IMR-90 (cell line): ENCODE data around the gene PLAAT2. TPM values are rescaled to one million over a fixed set of nuclear protein-coding genes. Genes with fewer than 3 reads are reported as not detected.

Source experiments
- ATAC-seq: fragments of 200-7000 bp; cut with Tn5 transposase; 2 replicates; pipeline ENCODE4 v1.9.1; 2020; ENCODE audit warnings: low read depth, mild to moderate bottlenecking, moderate library complexity
- BruUV-seq: library from RNA; stranded (reverse); fragments of 400-500 nt; replicated peaks from 2 replicates; lab custom pipeline; 2021; lab: Mats Ljungman, UMichigan
- CTCF ChIA-PET: fragments of 300-600 bp; formaldehyde crosslinking; extraction: SDS; loops from one replicate; lab custom pipeline; 2021; ENCODE audit warnings: antibody characterized with exemption; lab: Yijun Ruan, JAX
- POLR2A ChIA-PET: fragments of 300-600 bp; sonication (Branson Sonifier 250); formaldehyde crosslinking; loops from one replicate; lab custom pipeline; 2022; ENCODE audit warnings: antibody characterized with exemption; ENCODE audit not compliant: unreplicated experiment; lab: Charles Lee
- DNase-seq: peaks from one replicate; pipeline ENCODE4 v3.0.0; 2013
- H2AFZ ChIP-seq: replicated peaks from 2 replicates; pipeline ENCODE3; 2013; ENCODE audit warnings: low read length, mild to moderate bottlenecking; ENCODE audit not compliant: poor library complexity
- H2AK5ac ChIP-seq: 2 replicates; pipeline ENCODE4 v1.6.1; 2013; ENCODE audit warnings: low read depth, low read length, inconsistent platforms
- H2AK9ac ChIP-seq: replicated peaks from 2 replicates; pipeline ENCODE3; 2013; ENCODE audit warnings: mild to moderate bottlenecking, low read depth, low read length, moderate library complexity; ENCODE audit not compliant: poor library complexity
- H2BK120ac ChIP-seq: 2 replicates; pipeline ENCODE4 v1.6.1; 2013; ENCODE audit warnings: low read depth, low read length, inconsistent platforms
- H2BK15ac ChIP-seq: 3 replicates; pipeline ENCODE4 v1.6.1; 2013; ENCODE audit warnings: low read depth, low read length, inconsistent platforms
- H2BK20ac ChIP-seq: 2 replicates; pipeline ENCODE4 v1.6.1; 2013; ENCODE audit warnings: low read depth, mild to moderate bottlenecking, inconsistent platforms, low read length, moderate library complexity
- H2BK5ac ChIP-seq: 2 replicates; pipeline ENCODE4 v1.6.1; 2013; ENCODE audit warnings: mild to moderate bottlenecking, low read depth, low read length, inconsistent platforms; ENCODE audit not compliant: poor library complexity, severe bottlenecking
- H3K14ac ChIP-seq: replicated peaks from 2 replicates; pipeline ENCODE4 v1.6.1; 2013; ENCODE audit warnings: low read depth, low read length, inconsistent platforms
- H3K18ac ChIP-seq: 2 replicates; pipeline ENCODE4 v1.6.1; 2013; ENCODE audit warnings: low read depth, low read length, control low read depth
- H3K23ac ChIP-seq: 2 replicates; pipeline ENCODE4 v1.6.1; 2013; ENCODE audit warnings: low read depth, low read length, inconsistent platforms
- H3K27ac ChIP-seq: 2 replicates; pipeline ENCODE4 v1.5.1; 2013; ENCODE audit warnings: mild to moderate bottlenecking, control low read depth, low read length; ENCODE audit not compliant: insufficient read depth
- H3K27me3 ChIP-seq: 2 replicates; pipeline ENCODE4 v1.6.1; 2013; ENCODE audit warnings: low read length; ENCODE audit not compliant: control insufficient read depth, insufficient read depth
- H3K36me3 ChIP-seq: 2 replicates; pipeline ENCODE4 v1.6.1; 2013; ENCODE audit warnings: low read length, mixed read lengths; ENCODE audit not compliant: control insufficient read depth, insufficient read depth
- H3K4ac ChIP-seq: 2 replicates; pipeline ENCODE4 v1.6.1; 2013; ENCODE audit warnings: low read depth, low read length, inconsistent platforms
- H3K4me1 ChIP-seq: 2 replicates; pipeline ENCODE4 v1.6.1; 2013; ENCODE audit warnings: low read length, mixed read lengths; ENCODE audit not compliant: control insufficient read depth, insufficient read depth
- H3K4me2 ChIP-seq: 2 replicates; pipeline ENCODE4 v1.6.1; 2013; ENCODE audit warnings: low read depth, mild to moderate bottlenecking, control low read depth, low read length, moderate library complexity
- H3K4me3 ChIP-seq: 2 replicates; pipeline ENCODE4 v1.5.1; 2013; ENCODE audit warnings: low read depth, mild to moderate bottlenecking, control low read depth, low read length, moderate library complexity; ENCODE audit not compliant: insufficient read depth
- H3K56ac ChIP-seq: 2 replicates; pipeline ENCODE4 v1.6.1; 2013; ENCODE audit warnings: low read length, inconsistent platforms; ENCODE audit not compliant: insufficient read depth; ENCODE audit errors: extremely low read depth
- H3K79me1 ChIP-seq, 2 experiments: 2 replicates each; pipeline ENCODE4 v1.6.1; 2013; ENCODE audit warnings: low read length in 2 of 2, inconsistent platforms in 1 of 2, low read depth in 1 of 2
- H3K9ac ChIP-seq: 2 replicates; pipeline ENCODE4 v1.6.1; 2013; ENCODE audit warnings: low read depth, low read length, control low read depth
- H3K9me1 ChIP-seq: 2 replicates; pipeline ENCODE4 v1.6.1; 2013; ENCODE audit warnings: low read length, inconsistent platforms; ENCODE audit not compliant: insufficient read depth
- H3K9me3 ChIP-seq: 2 replicates; pipeline ENCODE4 v1.6.1; 2013; ENCODE audit warnings: low read length; ENCODE audit not compliant: control insufficient read depth, insufficient read depth
- H4K20me1 ChIP-seq: 2 replicates; pipeline ENCODE4 v1.6.1; 2013; ENCODE audit warnings: low read length, inconsistent platforms; ENCODE audit not compliant: insufficient read depth
- H4K5ac ChIP-seq: 2 replicates; pipeline ENCODE4 v1.6.1; 2013; ENCODE audit warnings: mild to moderate bottlenecking, low read depth, low read length, control low read depth
- H4K8ac ChIP-seq, 2 experiments: 2 replicates each; pipeline ENCODE4 v1.6.1; 2013; ENCODE audit warnings: low read depth in 2 of 2, low read length in 2 of 2, control low read depth in 1 of 2, inconsistent platforms in 1 of 2
- H4K91ac ChIP-seq: 2 replicates; pipeline ENCODE4 v1.6.1; 2013; ENCODE audit warnings: low read depth, low read length, inconsistent platforms; ENCODE audit not compliant: insufficient read depth
- CEBPB ChIP-seq: IDR thresholded peaks from 2 replicates; pipeline ENCODE4 v1.6.1; 2012; ENCODE audit warnings: low read depth, low read length, improper control_type of control experiment
- POLR2A ChIP-seq: IDR thresholded peaks from 2 replicates; pipeline ENCODE4 v1.6.1; 2012; ENCODE audit warnings: mild to moderate bottlenecking, low read depth, low read length
- SMC3 ChIP-seq: fragments of 150-350 bp; IDR thresholded peaks from 2 replicates; pipeline ENCODE4 v1.6.1; 2016; ENCODE audit warnings: low read depth, mild to moderate bottlenecking, antibody characterized with exemption, low read length, moderate library complexity
- WGBS, 2 experiments: methylation state at CpG; one replicate each; pipeline versions ENCODE4 v1.1.5 to v1.1.7; 2013; ENCODE audit warnings: missing lambda C conversion rate in 2 of 2; ENCODE audit not compliant: insufficient read length in 1 of 2; ENCODE audit errors: extremely low coverage in 2 of 2; 5-methylcytosine and 5-hydroxymethylcytosine counted together
- dilution Hi-C: fragments of 300-500 bp; cut with HindIII; formaldehyde crosslinking; loops from one replicate; pipeline ENCODE4 v1.14.3; 2018; ENCODE audit warnings: low sequenced_read_pairs; ENCODE audit not compliant: unreplicated experiment
- in situ Hi-C: fragments of 300-500 bp; cut with MboI; formaldehyde crosslinking; loops from 3 replicates; pipeline ENCODE4 v1.14.3; 2019; ENCODE audit warnings: low sequenced_read_pairs, inconsistent platforms, mixed read lengths
- intact Hi-C: fragments of 100-400 bp; cut with micrococcal nuclease; formaldehyde crosslinking; loops from 2 replicates; pipeline ENCODE4 v1.10.0; 2022
- polyA plus RNA-seq, 3 experiments: library from polyadenylated mRNA; depleted of rRNA; stranded (reverse); fragments of >200 nt; gene quantifications; 2 replicates each; pipeline ENCODE4 v1.2.3, GENCODE V29; 2012; ENCODE audit warnings: low replicate concordance in 1 of 3
- total RNA-seq: library from RNA; depleted of rRNA; stranded (reverse); fragments of >200 nt; gene quantifications from 2 replicates; pipeline ENCODE4 v1.2.3, GENCODE V29; 2012

The PLAAT2 gene
- total and polyA plus RNA-seq, 2 of the 4 experiments (the other 2 are of a cell fraction), result not detected

DNA sequence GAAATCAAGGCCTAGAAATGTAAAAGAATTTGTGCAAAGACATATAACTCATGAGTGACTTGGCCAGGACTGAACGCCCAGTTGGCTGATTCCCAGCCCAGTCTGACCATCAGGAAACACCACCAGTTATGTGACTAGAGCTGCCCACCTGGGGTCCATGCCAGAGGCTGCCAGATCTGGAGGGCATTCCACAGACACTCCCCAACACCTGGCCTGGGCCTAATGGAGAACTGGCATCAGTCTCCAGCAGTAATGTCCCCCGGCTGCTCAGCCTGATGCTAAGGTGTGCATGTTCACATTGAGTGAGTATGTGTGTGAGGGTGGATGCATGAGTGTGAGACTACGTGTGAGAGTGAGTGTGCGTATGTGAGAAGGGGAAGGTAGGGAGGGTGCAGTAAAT lies 35.4 kb upstream of the PLAAT2 start:
- ATAC-seq (no peak), DNase-seq (no peak)
- Histone ChIP-seq H2AFZ (peak overlapping the region; percentile 82), H3K23ac (no peak overlapping the region), H2BK120ac (peak overlapping the region; percentile 68), H2AK5ac (peak overlapping the region; percentile 69; the same call in 1 of the 2 replicates), H3K36me3 (no peaks in the 10 kb centered on the region), H3K27ac (no peak overlapping the region), H3K4me2 (no peak overlapping the region), H3K9ac (no peak overlapping the region), H2BK5ac (peak overlapping the region; percentile 65), H3K4me3 (no peak overlapping the region), H2AK9ac (peak overlapping the region; percentile 62), H3K27me3 (no peaks in the 10 kb centered on the region), H3K4ac (peak overlapping the region; percentile 69), H2BK20ac (peak overlapping the region; percentile 5; the same call in 1 of the 2 replicates), H4K91ac (peak overlapping the region; percentile 16; the same call in 1 of the 2 replicates), H3K79me1 (peaks cover 0 to 8% of the 10 kb centered on the region in 2 experiments; a peak in 1 of 4 replicates), H4K20me1 (no peaks in the 10 kb centered on the region), H4K5ac (no peak overlapping the region), H2BK15ac (peak overlapping the region; percentile 77; the same call in 2 of the 3 replicates), H3K56ac (no peak overlapping the region), H3K18ac (peak overlapping the region; percentile 7; the same call in 1 of the 2 replicates), H3K9me1 (peaks cover 9% of the 10 kb centered on the region), H3K4me1 (peaks cover 10% of the 10 kb centered on the region), H3K9me3 (no peaks in the 10 kb centered on the region), H3K14ac (peak overlapping the region; percentile 62; the same call in 1 of the 2 replicates), H4K8ac (0 out of 4 replicates have a peak overlapping the region, but pooled peaks of 1 of the 2 experiments have one; percentile 14)
- dilution Hi-C loops (no loop called here), in situ Hi-C loops (no loop called here), intact Hi-C loops (no loop called here)
- no peak for TF ChIP-seq SMC3
- no peak for TF ChIP-seq CEBPB
- TF ChIP-seq POLR2A, result no peak
- 75% methylated on average over 2 of the region's 4 CpGs; no CpG with 5 or more reads in 1 of the 2 experiments for WGBS, 2 experiments
- BruUV-seq, result no TSS peak
- ChIA-PET POLR2A (no interaction called here), CTCF (no interaction called here)
